Nephron (organoid): ENCODE measurements around the gene COIL.
"Not testable (repeated sequence)": the region's sequence is repeated elsewhere in the genome, so short reads cannot be mapped to it uniquely, and the experiment has no call there.

ENCODE experiments used
- H3K27ac Mint-ChIP-seq, 3 experiments: 2 replicates each; pipeline ENCODE4 v1.8.0; 2020; ENCODE audit warnings: mixed read lengths in 3 of 3, mild to moderate bottlenecking in 2 of 3, moderate library complexity in 1 of 3
- H3K27me3 Mint-ChIP-seq: 2 replicates; pipeline ENCODE4 v1.8.0; 2021; ENCODE audit warnings: low read depth, mild to moderate bottlenecking, moderate library complexity, mixed read lengths
- H3K36me3 Mint-ChIP-seq: 2 replicates; pipeline ENCODE4 v1.8.0; 2020; ENCODE audit warnings: low read depth, mixed read lengths
- H3K4me1 Mint-ChIP-seq: 2 replicates; pipeline ENCODE4 v1.8.0; 2020; ENCODE audit warnings: mixed read lengths
- H3K4me3 Mint-ChIP-seq, 3 experiments: 2 replicates each; pipeline ENCODE4 v1.8.0; 2020; ENCODE audit warnings: mild to moderate bottlenecking in 3 of 3, mixed read lengths in 3 of 3, moderate library complexity in 2 of 3
- H3K9me3 Mint-ChIP-seq: 2 replicates; pipeline ENCODE4 v1.8.0; 2020; ENCODE audit warnings: mixed read lengths
- CTCF ChIP-seq, 3 experiments: fragments of 200-600 bp; sonication (generic); IDR thresholded peaks; one replicate each; pipeline ENCODE4 v1.5.0; 2021; ENCODE audit warnings: antibody characterized with exemption in 3 of 3; ENCODE audit not compliant: unreplicated experiment in 3 of 3

COIL gene

GRCh38 chr17:56947741-56948140, 13.1 kb downstream of the COIL start:
- no peaks in the 10 kb centered on the region for H3K4me1 Mint-ChIP-seq
- H3K27ac Mint-ChIP-seq = no peak overlapping the region
- H3K36me3 Mint-ChIP-seq = peaks cover 77% of the 10 kb centered on the region
- TF ChIP-seq CTCF (IDR thresholded peaks at IDR 0.05; ENCODE audit: unreplicated experiment in 3 of 3) = no peak
- no peaks in the 10 kb centered on the region for H3K27me3 Mint-ChIP-seq
- H3K9me3 Mint-ChIP-seq = no peaks in the 10 kb centered on the region
- no peak overlapping the region for H3K4me3 Mint-ChIP-seq

- no peaks in the 10 kb centered on the region for H3K4me1 Mint-ChIP-seq
- no peak overlapping the region for H3K27ac Mint-ChIP-seq
- H3K27me3 Mint-ChIP-seq = no peaks in the 10 kb centered on the region
- no peak overlapping the region for H3K4me3 Mint-ChIP-seq
- H3K36me3 Mint-ChIP-seq = peaks cover 81% of the 10 kb centered on the region
- TF ChIP-seq CTCF (IDR thresholded peaks at IDR 0.05; ENCODE audit: unreplicated experiment in 3 of 3) = no peak
- H3K9me3 Mint-ChIP-seq = no peaks in the 10 kb centered on the region
These were observed 14.8 kb downstream of the COIL start for GRCh38 chr17:56945938-56946505.

- Mint-ChIP-seq H3K4me1 (no peaks in the 10 kb centered on the region), H3K36me3 (peaks cover 71% of the 10 kb centered on the region), H3K9me3 (no peaks in the 10 kb centered on the region), H3K27ac (no peak overlapping the region), H3K27me3 (no peaks in the 10 kb centered on the region), H3K4me3 (no peak overlapping the region)
- no peak for TF ChIP-seq CTCF (IDR thresholded peaks at IDR 0.05; ENCODE audit: unreplicated experiment in 3 of 3)
These were observed 17.2 kb downstream of the COIL start for GRCh38 chr17:56943505-56944125.

DNA sequence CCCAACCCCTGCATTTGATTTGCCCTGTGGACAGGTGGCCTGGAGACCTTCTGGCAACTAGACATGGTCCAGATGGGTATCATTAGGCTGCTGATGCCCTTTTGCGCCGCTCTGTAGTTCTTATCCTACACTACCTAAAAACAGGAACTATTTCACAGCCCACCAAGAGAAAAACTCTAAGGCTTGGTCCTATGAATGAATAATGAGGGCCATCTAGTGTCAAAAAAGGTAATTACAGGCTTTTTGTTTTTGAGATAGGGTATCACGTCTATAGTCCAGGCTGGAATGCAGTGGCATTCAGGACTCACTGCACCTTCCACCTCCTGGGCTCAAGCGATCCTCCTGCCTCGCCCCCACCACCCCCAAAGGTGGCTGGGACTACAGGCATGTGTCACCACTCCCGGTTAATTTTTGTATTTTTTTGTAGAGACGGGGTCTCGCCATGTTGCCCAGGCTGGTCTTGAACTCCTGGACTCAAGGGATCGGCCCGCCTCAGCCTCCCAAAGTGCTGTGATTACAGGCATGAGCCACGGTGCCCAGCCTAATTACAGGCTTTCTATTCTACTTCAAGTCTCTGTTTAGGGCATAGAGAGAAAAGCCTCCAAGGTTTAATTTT, 20.9 kb downstream of the COIL start:
- H3K9me3 Mint-ChIP-seq = no peaks in the 10 kb centered on the region
- no peaks in the 10 kb centered on the region for H3K4me1 Mint-ChIP-seq
- H3K36me3 Mint-ChIP-seq = peaks cover 72% of the 10 kb centered on the region
- H3K27ac Mint-ChIP-seq = no peak overlapping the region
- no peaks in the 10 kb centered on the region for H3K27me3 Mint-ChIP-seq
- H3K4me3 Mint-ChIP-seq = no peak overlapping the region
- peak; percentile 59 to 76 (median 69) for TF ChIP-seq CTCF (IDR thresholded peaks at IDR 0.05; ENCODE audit: unreplicated experiment in 3 of 3)

DNA sequence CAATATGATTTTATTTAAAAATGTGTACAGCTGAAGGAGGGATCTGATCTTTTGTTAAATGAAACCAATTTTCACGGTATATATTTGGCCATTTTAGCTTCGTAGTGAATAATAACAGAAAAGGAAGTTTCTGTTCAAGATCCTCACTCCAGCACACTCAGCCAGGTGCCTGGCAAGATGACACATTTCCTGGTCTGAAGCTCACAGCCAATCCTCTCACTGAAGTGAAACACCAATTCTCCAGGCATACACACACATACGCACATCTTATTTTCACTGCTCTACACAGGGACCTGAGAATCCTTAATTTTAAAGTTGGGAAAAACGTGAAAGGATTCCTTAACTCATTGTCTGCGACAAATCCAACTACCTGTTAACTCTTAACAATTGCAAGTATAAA, 22.6 kb downstream of the COIL start:
- not testable (repeated sequence) for H3K27me3 Mint-ChIP-seq, H3K9me3 Mint-ChIP-seq, H3K27ac Mint-ChIP-seq, H3K4me3 Mint-ChIP-seq, H3K4me1 Mint-ChIP-seq
- peaks cover 74% of the 10 kb centered on the region for H3K36me3 Mint-ChIP-seq

GRCh38 chr17:56937687-56938086, 23.2 kb downstream of the COIL start:
- Mint-ChIP-seq H3K27ac (no peak overlapping the region), H3K36me3 (peaks cover 74% of the 10 kb centered on the region), H3K27me3 (no peaks in the 10 kb centered on the region), H3K4me3 (no peak overlapping the region), H3K9me3 (peaks cover 9% of the 10 kb centered on the region), H3K4me1 (peaks cover 4% of the 10 kb centered on the region)
- no peak for TF ChIP-seq CTCF (IDR thresholded peaks at IDR 0.05; ENCODE audit: unreplicated experiment in 3 of 3)
